Endothelial cell of umbilical vein (primary cell): ENCODE measurements around the gene PELI2. TPM values are rescaled to one million over a fixed set of nuclear protein-coding genes. Genes with fewer than 3 reads are reported as not detected.

Experiments
- BruUV-seq: library from RNA; stranded (reverse); fragments of 400-500 nt; replicated peaks from 2 replicates; lab custom pipeline; 2021; lab: Mats Ljungman, UMichigan
- CTCF ChIA-PET: fragments of 300-600, 350-600 bp; sonication (Branson Sonifier 250); formaldehyde crosslinking; loops from one replicate; lab custom pipeline; 2021; ENCODE audit warnings: antibody characterized with exemption, inconsistent platforms; lab: Charles Lee
- POLR2A ChIA-PET: fragments of 300-600, 350-600 bp; sonication (Branson Sonifier 250); formaldehyde crosslinking; loops from one replicate; lab custom pipeline; 2021; ENCODE audit warnings: antibody characterized with exemption, inconsistent platforms; lab: Charles Lee
- DNase-seq: peaks from one replicate; pipeline ENCODE4 v3.0.0-alpha.2; 2011; ENCODE audit warnings: low read depth, low spot score
- FAIRE-seq: peaks from 2 replicates; lab custom pipeline; 2011; peaks lifted over from hg19 to GRCh38; lab: Jason Lieb, UNC
- H2AFZ ChIP-seq: 2 replicates; pipeline ENCODE4 v1.6.0; 2012; ENCODE audit warnings: low read depth, low read length, control low read depth, inconsistent platforms
- H3K27ac ChIP-seq: 2 replicates; pipeline ENCODE4 v1.5.1; 2011; ENCODE audit warnings: low read depth, mild to moderate bottlenecking, control low read depth, low read length, moderate library complexity; ENCODE audit not compliant: insufficient read depth
- H3K27me3 ChIP-seq, 2 experiments: 2 replicates each; pipeline versions ENCODE4 v1.6.0 to v1.6.1; 2011; ENCODE audit warnings: low read length in 2 of 2, mixed read lengths in 1 of 2; ENCODE audit not compliant: control insufficient read depth in 2 of 2, insufficient read depth in 2 of 2
- H3K36me3 ChIP-seq, 2 experiments: 2 replicates in 1 of 2; 3 replicates in 1 of 2; pipeline ENCODE4 v1.5.1; 2011; ENCODE audit warnings: low read length in 2 of 2, mild to moderate bottlenecking in 1 of 2, moderate library complexity in 1 of 2; ENCODE audit not compliant: control insufficient read depth in 2 of 2, insufficient read depth in 2 of 2; ENCODE audit errors: extremely low read depth in 1 of 2
- H3K4me1 ChIP-seq: 3 replicates; pipeline ENCODE4 v1.5.1; 2011; ENCODE audit warnings: mild to moderate bottlenecking, low read length; ENCODE audit not compliant: control insufficient read depth, insufficient read depth; ENCODE audit errors: extremely low read depth
- H3K4me2 ChIP-seq: 2 replicates; pipeline ENCODE4 v1.6.1; 2011; ENCODE audit warnings: low read length, control low read depth, mixed read lengths; ENCODE audit not compliant: insufficient read depth
- H3K4me3 ChIP-seq, 3 experiments: fragments of 200-600 bp in 1 of 3; sonication (generic), shearing (Covaris generic) in 1 of 3; replicated peaks in 1 of 3; 2 replicates each; pipeline ENCODE4 v1.5.1; 2011 to 2016; ENCODE audit warnings: control low read depth in 3 of 3, low read length in 3 of 3, mild to moderate bottlenecking in 2 of 3, inconsistent platforms in 1 of 3, low read depth in 1 of 3, moderate library complexity in 1 of 3; ENCODE audit not compliant: insufficient read depth in 1 of 3
- H3K79me2 ChIP-seq: 2 replicates; pipeline ENCODE4 v1.6.0; 2012; ENCODE audit warnings: low read length, inconsistent platforms; ENCODE audit not compliant: control insufficient read depth, insufficient read depth
- H3K9ac ChIP-seq: replicated peaks from 2 replicates; pipeline ENCODE3; 2011; ENCODE audit warnings: low read length, control low read depth; ENCODE audit not compliant: insufficient read depth; ENCODE audit errors: extremely low read depth
- H3K9me1 ChIP-seq: replicated peaks from 3 replicates; pipeline ENCODE4 v1.6.0; 2011; ENCODE audit warnings: mild to moderate bottlenecking, low read length; ENCODE audit not compliant: control insufficient read depth, insufficient read depth; ENCODE audit errors: extremely low read depth
- H3K9me3 ChIP-seq: replicated peaks from 2 replicates; pipeline ENCODE4 v1.5.1; 2012; ENCODE audit warnings: low read length, inconsistent platforms; ENCODE audit not compliant: control insufficient read depth, insufficient read depth
- H4K20me1 ChIP-seq: replicated peaks from 2 replicates; pipeline ENCODE3; 2011; ENCODE audit warnings: mild to moderate bottlenecking, low read length; ENCODE audit not compliant: control insufficient read depth, insufficient read depth; ENCODE audit errors: extremely low read depth
- EZH2 ChIP-seq: IDR thresholded peaks from 2 replicates; pipeline ENCODE4 v1.6.1; 2012; ENCODE audit warnings: borderline replicate concordance, low read depth, mild to moderate bottlenecking, moderate library complexity, low read length, inconsistent platforms; ENCODE audit not compliant: severe bottlenecking
- FOS ChIP-seq: IDR thresholded peaks from 2 replicates; pipeline ENCODE4 v1.6.1; 2011; ENCODE audit warnings: mild to moderate bottlenecking, low read length, moderate library complexity, borderline replicate concordance; ENCODE audit not compliant: insufficient read depth
- GATA2 ChIP-seq: IDR thresholded peaks from 2 replicates; pipeline ENCODE4 v1.7.0; 2011; ENCODE audit warnings: low read depth, mild to moderate bottlenecking, moderate library complexity, mixed read lengths, low read length; ENCODE audit not compliant: insufficient read length, insufficient read depth
- JUN ChIP-seq: IDR thresholded peaks from 2 replicates; pipeline ENCODE4 v1.6.1; 2011; ENCODE audit warnings: borderline replicate concordance, low read depth; ENCODE audit not compliant: insufficient read length, insufficient read depth
- MAX ChIP-seq: IDR thresholded peaks from 2 replicates; pipeline ENCODE4 v1.6.1; 2011; ENCODE audit not compliant: insufficient read depth, insufficient read length
- MYC ChIP-seq: IDR thresholded peaks from one replicate; pipeline ENCODE4 v1.6.1; 2011; ENCODE audit warnings: mild to moderate bottlenecking, low read depth, low read length
- POLR2A ChIP-seq: IDR thresholded peaks from 2 replicates; pipeline ENCODE4 v1.6.1; 2012; ENCODE audit warnings: low read depth, mild to moderate bottlenecking, control low read depth, low read length
- POLR2AphosphoS5 ChIP-seq: IDR thresholded peaks from 2 replicates; pipeline ENCODE4 v1.6.1; 2012; ENCODE audit warnings: low read depth, mild to moderate bottlenecking, control low read depth, low read length, moderate library complexity; ENCODE audit not compliant: insufficient read depth
- dilution Hi-C: fragments of 300-500 bp; cut with MboI; formaldehyde crosslinking; loops from one replicate; pipeline ENCODE4 v1.15.0; 2019; ENCODE audit warnings: low sequenced_read_pairs; ENCODE audit not compliant: extremely low pct_ligation_motif_present
- intact Hi-C: fragments of 100-400 bp; cut with micrococcal nuclease; formaldehyde crosslinking; loops from one replicate; pipeline ENCODE4 v1.10.0; 2022
- polyA plus RNA-seq, 4 experiments: library from polyadenylated mRNA; depleted of rRNA in 3 of 4; stranded (reverse) in 3 of 4; unstranded in 1 of 4; fragments of >200 nt; gene quantifications; 2 replicates each; pipeline versions ENCODE4 v1.2.1 to v1.2.3, GENCODE V29; 2011 to 2012; ENCODE audit warnings: missing spikeins in 1 of 4
- total RNA-seq: library from RNA; stranded (reverse); gene quantifications from 2 replicates; pipeline ENCODE4 v1.2.3, GENCODE V29; 2021
- TF ChIP-seq, protein P1 (sequence below), 2 donors: IDR thresholded peaks; 1 replicate in 1 of 2; 2 replicates in 1 of 2; pipeline ENCODE4 v1.5.1; 2011; ENCODE audit warnings: low read length in 2 of 2, mild to moderate bottlenecking in 2 of 2, moderate library complexity in 2 of 2, control low read depth in 1 of 2, inconsistent platforms in 1 of 2, low read depth in 1 of 2; ENCODE audit not compliant: insufficient read depth in 1 of 2; ENCODE audit errors: extremely low read depth in 1 of 2

PELI2 gene
- total and polyA plus RNA-seq, 2 donors (not counting 3 experiments of a cell fraction or from before 2014, with no cell fraction given), result 11.5 to 13.0 TPM

- POLR2A ChIA-PET, result no interaction called here
Observed at GRCh38 chr14:56073799-56074198, 44.4 kb upstream of the PELI2 start.

GRCh38 chr14:56075301-56075700, 42.9 kb upstream of the PELI2 start:
- no peak for TF ChIP-seq MAX
- TF ChIP-seq EZH2, result no peak
- no peak for TF ChIP-seq POLR2AphosphoS5
- TF ChIP-seq MYC, result no peak
- TF ChIP-seq FOS, result no peak
- TF ChIP-seq GATA2, result no peak
- TF ChIP-seq, protein P1, sequence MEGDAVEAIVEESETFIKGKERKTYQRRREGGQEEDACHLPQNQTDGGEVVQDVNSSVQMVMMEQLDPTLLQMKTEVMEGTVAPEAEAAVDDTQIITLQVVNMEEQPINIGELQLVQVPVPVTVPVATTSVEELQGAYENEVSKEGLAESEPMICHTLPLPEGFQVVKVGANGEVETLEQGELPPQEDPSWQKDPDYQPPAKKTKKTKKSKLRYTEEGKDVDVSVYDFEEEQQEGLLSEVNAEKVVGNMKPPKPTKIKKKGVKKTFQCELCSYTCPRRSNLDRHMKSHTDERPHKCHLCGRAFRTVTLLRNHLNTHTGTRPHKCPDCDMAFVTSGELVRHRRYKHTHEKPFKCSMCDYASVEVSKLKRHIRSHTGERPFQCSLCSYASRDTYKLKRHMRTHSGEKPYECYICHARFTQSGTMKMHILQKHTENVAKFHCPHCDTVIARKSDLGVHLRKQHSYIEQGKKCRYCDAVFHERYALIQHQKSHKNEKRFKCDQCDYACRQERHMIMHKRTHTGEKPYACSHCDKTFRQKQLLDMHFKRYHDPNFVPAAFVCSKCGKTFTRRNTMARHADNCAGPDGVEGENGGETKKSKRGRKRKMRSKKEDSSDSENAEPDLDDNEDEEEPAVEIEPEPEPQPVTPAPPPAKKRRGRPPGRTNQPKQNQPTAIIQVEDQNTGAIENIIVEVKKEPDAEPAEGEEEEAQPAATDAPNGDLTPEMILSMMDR (IDR thresholded peaks at IDR 0.05; ENCODE audit: extremely low read depth in 1 of 2, insufficient read depth in 1 of 2, low read depth in 1 of 2, low read length in 2 of 2), result no peak
- no peak for TF ChIP-seq JUN
- TF ChIP-seq POLR2A, result no peak
- dilution Hi-C loops, result no loop called here
- DNase-seq (no peak), FAIRE-seq (no peak)
- no TSS peak for BruUV-seq
- Histone ChIP-seq H3K27ac (no peak overlapping the region), H3K9me3 (no peaks in the 10 kb centered on the region), H3K79me2 (no peaks in the 10 kb centered on the region), H3K36me3 (no peaks in the 10 kb centered on the region), H3K9me1 (no peaks in the 10 kb centered on the region), H3K4me3 (no peak overlapping the region), H3K9ac (no peak overlapping the region), H2AFZ (no peak overlapping the region), H3K4me1 (no peaks in the 10 kb centered on the region), H3K27me3 (peaks cover 0 to 6% of the 10 kb centered on the region in 2 experiments), H3K4me2 (no peak overlapping the region), H4K20me1 (no peaks in the 10 kb centered on the region)
- ChIA-PET CTCF (interaction anchor here (1.3 to 1.5 kb wide), 2 partner anchors 31 to 265 kb away, joined by 5 read pairs; no protein-coding TSS in a partner anchor), POLR2A (no interaction called here)
- intact Hi-C loops, result no loop called here

More at GRCh38 chr14:56073799-56074198, 44.4 kb upstream of the PELI2 start:
- BruUV-seq, result no TSS peak
- TF ChIP-seq MAX, result no peak
- Histone ChIP-seq H2AFZ (no peak overlapping the region), H4K20me1 (no peaks in the 10 kb centered on the region), H3K27ac (no peak overlapping the region), H3K4me1 (no peaks in the 10 kb centered on the region), H3K27me3 (peaks cover 0 to 6% of the 10 kb centered on the region in 2 experiments), H3K4me3 (no peak overlapping the region), H3K79me2 (no peaks in the 10 kb centered on the region), H3K36me3 (no peaks in the 10 kb centered on the region), H3K9me3 (no peaks in the 10 kb centered on the region), H3K9ac (no peak overlapping the region), H3K9me1 (no peaks in the 10 kb centered on the region), H3K4me2 (no peak overlapping the region)
- no peak for DNase-seq
- CTCF ChIA-PET, result no interaction called here
- dilution Hi-C loops, result no loop called here
- FAIRE-seq, result no peak
- intact Hi-C loops, result no loop called here
